ENCODE results near the gene ANGPTL3.
"Not testable (repeated sequence)": the region's sequence is repeated elsewhere in the genome, so short reads cannot be mapped to it uniquely, and the experiment has no call there.

The ANGPTL3 gene, protein sequence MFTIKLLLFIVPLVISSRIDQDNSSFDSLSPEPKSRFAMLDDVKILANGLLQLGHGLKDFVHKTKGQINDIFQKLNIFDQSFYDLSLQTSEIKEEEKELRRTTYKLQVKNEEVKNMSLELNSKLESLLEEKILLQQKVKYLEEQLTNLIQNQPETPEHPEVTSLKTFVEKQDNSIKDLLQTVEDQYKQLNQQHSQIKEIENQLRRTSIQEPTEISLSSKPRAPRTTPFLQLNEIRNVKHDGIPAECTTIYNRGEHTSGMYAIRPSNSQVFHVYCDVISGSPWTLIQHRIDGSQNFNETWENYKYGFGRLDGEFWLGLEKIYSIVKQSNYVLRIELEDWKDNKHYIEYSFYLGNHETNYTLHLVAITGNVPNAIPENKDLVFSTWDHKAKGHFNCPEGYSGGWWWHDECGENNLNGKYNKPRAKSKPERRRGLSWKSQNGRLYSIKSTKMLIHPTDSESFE

GRCh38 chr1:62597281-62597680, at the start of gene ANGPTL3:
Gene ANGPTL3 (plus strand): TSS chr1:62597520. CDS start chr1:62597567, 47 bp downstream.
- H3K27ac ChIP-seq = no peak within 1 kb of the TSS
- TF ChIP-seq, protein P1, sequence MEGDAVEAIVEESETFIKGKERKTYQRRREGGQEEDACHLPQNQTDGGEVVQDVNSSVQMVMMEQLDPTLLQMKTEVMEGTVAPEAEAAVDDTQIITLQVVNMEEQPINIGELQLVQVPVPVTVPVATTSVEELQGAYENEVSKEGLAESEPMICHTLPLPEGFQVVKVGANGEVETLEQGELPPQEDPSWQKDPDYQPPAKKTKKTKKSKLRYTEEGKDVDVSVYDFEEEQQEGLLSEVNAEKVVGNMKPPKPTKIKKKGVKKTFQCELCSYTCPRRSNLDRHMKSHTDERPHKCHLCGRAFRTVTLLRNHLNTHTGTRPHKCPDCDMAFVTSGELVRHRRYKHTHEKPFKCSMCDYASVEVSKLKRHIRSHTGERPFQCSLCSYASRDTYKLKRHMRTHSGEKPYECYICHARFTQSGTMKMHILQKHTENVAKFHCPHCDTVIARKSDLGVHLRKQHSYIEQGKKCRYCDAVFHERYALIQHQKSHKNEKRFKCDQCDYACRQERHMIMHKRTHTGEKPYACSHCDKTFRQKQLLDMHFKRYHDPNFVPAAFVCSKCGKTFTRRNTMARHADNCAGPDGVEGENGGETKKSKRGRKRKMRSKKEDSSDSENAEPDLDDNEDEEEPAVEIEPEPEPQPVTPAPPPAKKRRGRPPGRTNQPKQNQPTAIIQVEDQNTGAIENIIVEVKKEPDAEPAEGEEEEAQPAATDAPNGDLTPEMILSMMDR (conservative IDR thresholded peaks at IDR 0.05) = no peak

GRCh38 chr1:62561306-62561705, 36.0 kb upstream of the ANGPTL3 start:
- TF ChIP-seq, protein P1 (conservative IDR thresholded peaks at IDR 0.05) = no peak
- H3K27ac ChIP-seq = no peak overlapping the region

- not testable (repeated sequence) for H3K27ac ChIP-seq
These were observed 30.1 kb upstream of the ANGPTL3 start for GRCh38 chr1:62567182-62567581.

DNA sequence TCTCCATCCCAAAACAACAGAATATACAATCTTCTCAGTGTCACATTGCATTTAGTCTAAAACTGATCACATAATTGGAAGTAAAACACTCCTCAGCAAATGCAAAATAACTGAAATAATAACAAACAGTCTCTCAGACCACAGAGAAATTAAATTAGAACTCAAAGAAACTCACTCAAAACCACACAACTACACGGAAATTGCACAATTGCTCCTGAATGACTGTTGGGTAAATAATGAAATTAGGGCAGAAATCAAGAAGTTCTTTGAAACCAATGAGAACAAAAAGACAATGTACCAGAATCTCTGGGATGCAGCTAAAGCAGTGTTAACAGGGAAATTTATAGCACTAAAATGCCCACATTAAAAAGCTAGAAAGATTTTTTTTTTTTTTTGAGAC, 29.4 kb upstream of the ANGPTL3 start:
- H3K27ac ChIP-seq = not testable (repeated sequence)

DNA sequence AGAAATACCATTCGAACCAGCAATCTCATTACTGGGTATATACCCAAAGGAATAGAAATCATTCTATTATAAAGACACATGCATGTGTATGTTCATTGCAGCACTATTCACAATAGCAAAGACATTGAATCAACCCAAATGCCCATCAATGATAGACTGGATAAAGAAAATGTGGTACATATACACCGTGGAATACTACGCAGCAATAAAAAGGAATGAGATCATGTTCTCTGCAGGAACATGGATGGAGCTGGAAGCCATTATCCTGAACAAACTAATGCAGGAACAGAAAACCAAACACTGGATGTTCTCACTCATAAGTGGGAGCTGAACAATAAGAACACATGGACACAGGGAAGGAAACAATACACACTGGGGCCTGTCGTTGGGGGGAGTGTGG, 25.8 kb upstream of the ANGPTL3 start:
- H3K27ac ChIP-seq = not testable (repeated sequence)

GRCh38 chr1:62572476-62572875, 24.8 kb upstream of the ANGPTL3 start:
- H3K27ac ChIP-seq = no peak overlapping the region
- TF ChIP-seq, protein P1 (conservative IDR thresholded peaks at IDR 0.05) = no peak

GRCh38 chr1:62573675-62574074, 23.6 kb upstream of the ANGPTL3 start:
- H3K27ac ChIP-seq = no peak overlapping the region

GRCh38 chr1:62585469-62586155, 11.7 kb upstream of the ANGPTL3 start:
- TF ChIP-seq, protein P1 (conservative IDR thresholded peaks at IDR 0.05) = no peak
- H3K27ac ChIP-seq = no peak overlapping the region

More at GRCh38 chr1:62573675-62574074, 23.6 kb upstream of the ANGPTL3 start:
- TF ChIP-seq, protein P1 (conservative IDR thresholded peaks at IDR 0.05) = no peak

DNA sequence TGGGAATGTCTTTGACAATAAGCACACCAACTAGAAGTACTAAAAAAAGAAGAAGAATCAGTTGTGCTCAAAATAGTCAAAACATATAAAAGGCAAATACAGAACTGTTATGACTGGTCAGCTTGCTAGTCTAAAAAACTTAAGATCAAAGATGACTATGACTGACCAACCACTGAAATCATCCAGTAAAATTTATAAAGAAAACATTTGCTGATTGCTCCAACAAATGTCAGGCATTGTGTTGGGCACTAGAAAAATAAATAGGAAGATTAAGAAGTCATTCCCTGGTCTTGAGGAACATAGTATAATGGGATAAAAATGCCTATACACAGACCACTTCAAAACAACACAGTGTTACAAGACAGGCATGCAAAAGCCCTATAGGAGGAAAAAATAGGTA, 9.3 kb upstream of the ANGPTL3 start:
- TF ChIP-seq, protein P1 (conservative IDR thresholded peaks at IDR 0.05) = no peak
- no peak overlapping the region for H3K27ac ChIP-seq

Data from VCaP (cell line).